Mesothelial cell of epicardium (in vitro differentiated cells): ENCODE data around the gene CPN1. TPM values are rescaled to one million over a fixed set of nuclear protein-coding genes. Genes with fewer than 3 reads are reported as not detected.

Source experiments
- DNase-seq, 2 experiments: peaks; one replicate each; pipeline ENCODE4 v3.0.0; 2021; ENCODE audit warnings: low spot score in 2 of 2; ENCODE audit not compliant: unreplicated experiment in 2 of 2
- H3K27ac Mint-ChIP-seq: 2 replicates; pipeline ENCODE4 v1.8.0; 2021; ENCODE audit warnings: mixed read lengths
- H3K27me3 Mint-ChIP-seq: 2 replicates; pipeline ENCODE4 v1.8.0; 2021; ENCODE audit warnings: low read depth, mixed read lengths
- H3K36me3 Mint-ChIP-seq: 2 replicates; pipeline ENCODE4 v1.8.0; 2021; ENCODE audit warnings: mixed read lengths
- H3K4me1 Mint-ChIP-seq: 2 replicates; pipeline ENCODE4 v1.8.0; 2021; ENCODE audit warnings: mixed read lengths
- H3K4me3 Mint-ChIP-seq: 2 replicates; pipeline ENCODE4 v1.8.0; 2021; ENCODE audit warnings: mild to moderate bottlenecking, moderate library complexity, mixed read lengths
- H3K9me3 Mint-ChIP-seq: 2 replicates; pipeline ENCODE4 v1.8.0; 2021; ENCODE audit warnings: mixed read lengths
- total RNA-seq: library from RNA; stranded (reverse); gene quantifications from 3 replicates; pipeline ENCODE4 v1.2.1, GENCODE V29; 2021
- TF ChIP-seq, protein P1 (sequence below): fragments of 200-600 bp; sonication (generic); IDR thresholded peaks from one replicate; pipeline ENCODE4 v1.5.0; 2021; ENCODE audit warnings: antibody characterized with exemption; ENCODE audit not compliant: unreplicated experiment

Gene CPN1
- total RNA-seq, 1 donor from 2014 or later = not detected

DNA sequence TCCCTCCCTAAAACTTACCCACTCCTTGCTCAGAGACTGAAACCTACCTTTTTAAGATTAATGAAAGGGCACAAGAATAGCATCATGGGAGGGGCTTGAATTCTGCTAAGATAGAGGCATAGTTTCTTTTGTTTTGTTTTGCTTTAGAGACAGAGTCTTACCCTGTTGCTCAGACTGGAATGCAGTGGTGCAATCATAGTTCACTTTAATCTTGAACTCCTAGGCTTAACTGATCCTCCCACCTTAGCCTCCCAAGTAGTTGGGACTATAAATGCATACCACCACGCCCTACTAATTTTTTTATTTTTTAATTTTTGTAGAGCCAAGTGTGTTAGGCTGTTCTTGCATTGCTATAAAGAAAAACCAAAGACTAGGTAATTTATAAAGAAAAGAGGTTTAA lies 54.3 kb downstream of the CPN1 start:
- DNase-seq = no peak
- Mint-ChIP-seq H3K27ac (no peak overlapping the region), H3K9me3 (peaks cover 18% of the 10 kb centered on the region), H3K4me3 (no peak overlapping the region), H3K4me1 (peaks cover 4% of the 10 kb centered on the region), H3K27me3 (no peaks in the 10 kb centered on the region), H3K36me3 (peaks cover 4% of the 10 kb centered on the region)
- TF ChIP-seq, protein P1, sequence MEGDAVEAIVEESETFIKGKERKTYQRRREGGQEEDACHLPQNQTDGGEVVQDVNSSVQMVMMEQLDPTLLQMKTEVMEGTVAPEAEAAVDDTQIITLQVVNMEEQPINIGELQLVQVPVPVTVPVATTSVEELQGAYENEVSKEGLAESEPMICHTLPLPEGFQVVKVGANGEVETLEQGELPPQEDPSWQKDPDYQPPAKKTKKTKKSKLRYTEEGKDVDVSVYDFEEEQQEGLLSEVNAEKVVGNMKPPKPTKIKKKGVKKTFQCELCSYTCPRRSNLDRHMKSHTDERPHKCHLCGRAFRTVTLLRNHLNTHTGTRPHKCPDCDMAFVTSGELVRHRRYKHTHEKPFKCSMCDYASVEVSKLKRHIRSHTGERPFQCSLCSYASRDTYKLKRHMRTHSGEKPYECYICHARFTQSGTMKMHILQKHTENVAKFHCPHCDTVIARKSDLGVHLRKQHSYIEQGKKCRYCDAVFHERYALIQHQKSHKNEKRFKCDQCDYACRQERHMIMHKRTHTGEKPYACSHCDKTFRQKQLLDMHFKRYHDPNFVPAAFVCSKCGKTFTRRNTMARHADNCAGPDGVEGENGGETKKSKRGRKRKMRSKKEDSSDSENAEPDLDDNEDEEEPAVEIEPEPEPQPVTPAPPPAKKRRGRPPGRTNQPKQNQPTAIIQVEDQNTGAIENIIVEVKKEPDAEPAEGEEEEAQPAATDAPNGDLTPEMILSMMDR = no peak

DNA sequence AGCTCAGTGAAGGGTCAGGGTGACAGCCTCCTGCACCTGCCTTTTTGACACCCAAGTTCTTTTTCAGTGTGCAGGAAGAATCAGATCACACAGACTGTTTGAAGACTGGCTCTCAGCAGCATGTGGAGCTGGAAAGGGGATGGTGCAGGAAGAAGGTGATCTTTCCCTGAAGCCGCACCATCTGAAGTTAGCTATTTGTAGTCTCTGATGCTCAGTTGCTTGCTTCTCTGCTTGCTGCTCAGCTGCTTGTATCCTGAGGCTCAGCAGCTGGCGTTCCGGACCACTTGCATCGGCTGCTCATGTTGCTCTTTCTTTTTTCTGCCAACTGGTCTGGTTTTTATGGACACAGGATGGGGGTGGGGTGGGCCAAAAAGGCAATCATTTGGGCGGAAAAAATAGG lies 56.1 kb downstream of the CPN1 start:
- H3K4me1 Mint-ChIP-seq = peaks cover 9% of the 10 kb centered on the region
- H3K27me3 Mint-ChIP-seq = no peaks in the 10 kb centered on the region
- H3K36me3 Mint-ChIP-seq = peaks cover 4% of the 10 kb centered on the region
- no peak for DNase-seq
- no peak overlapping the region for H3K27ac Mint-ChIP-seq
- peaks cover 18% of the 10 kb centered on the region for H3K9me3 Mint-ChIP-seq
- H3K4me3 Mint-ChIP-seq = no peak overlapping the region
- TF ChIP-seq, protein P1 = no peak

DNA sequence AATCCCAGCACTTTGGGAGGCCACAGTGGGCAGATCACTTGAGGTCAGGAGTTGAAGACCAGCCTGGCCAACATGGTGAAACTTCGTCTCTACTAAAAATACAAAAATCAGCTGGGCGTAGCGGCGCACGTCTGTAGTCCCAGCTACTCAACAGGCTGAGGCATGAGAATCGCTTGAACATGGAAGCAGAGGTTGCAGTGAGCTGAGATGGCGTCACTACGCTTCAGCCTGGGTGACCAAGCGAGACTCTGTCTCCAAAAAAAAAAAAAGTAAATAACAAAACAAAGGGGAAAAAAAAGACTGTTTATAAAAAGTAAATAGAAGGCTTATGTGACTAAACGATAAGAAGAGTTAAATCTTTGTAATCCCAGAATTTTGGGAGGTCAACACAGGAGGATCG lies 56.9 kb downstream of the CPN1 start:
- Mint-ChIP-seq H3K4me3 (no peak overlapping the region), H3K4me1 (peaks cover 17% of the 10 kb centered on the region), H3K27ac (no peak overlapping the region), H3K9me3 (peaks cover 18% of the 10 kb centered on the region), H3K36me3 (peaks cover 4% of the 10 kb centered on the region), H3K27me3 (no peaks in the 10 kb centered on the region)
- TF ChIP-seq, protein P1 = no peak
- no peak for DNase-seq

DNA sequence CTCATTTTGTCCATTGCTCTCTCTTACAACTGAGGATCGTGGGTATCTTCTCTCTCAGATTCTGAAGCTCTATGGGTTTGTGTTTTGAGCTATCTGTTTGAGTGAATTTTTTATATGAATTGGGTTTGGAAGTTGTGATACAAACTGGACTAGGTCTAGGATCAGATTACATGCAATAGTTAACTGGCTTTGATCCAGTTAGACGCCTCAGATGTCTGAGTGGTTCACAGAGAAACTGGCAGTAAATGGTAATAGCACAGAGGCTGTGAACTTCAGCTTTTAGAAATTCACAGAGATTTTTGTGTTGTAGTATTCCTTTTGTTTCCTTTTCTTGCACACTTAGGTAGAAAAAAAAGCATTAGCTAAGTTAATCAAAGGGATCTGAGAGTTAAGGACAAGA lies 59.3 kb downstream of the CPN1 start:
- no peak for DNase-seq
- Mint-ChIP-seq H3K27ac (peak overlapping the region; percentile 57), H3K4me3 (no peak overlapping the region), H3K4me1 (peaks cover 20% of the 10 kb centered on the region), H3K27me3 (no peaks in the 10 kb centered on the region), H3K9me3 (peaks cover 13% of the 10 kb centered on the region), H3K36me3 (no peaks in the 10 kb centered on the region)
- TF ChIP-seq, protein P1 = no peak

DNA sequence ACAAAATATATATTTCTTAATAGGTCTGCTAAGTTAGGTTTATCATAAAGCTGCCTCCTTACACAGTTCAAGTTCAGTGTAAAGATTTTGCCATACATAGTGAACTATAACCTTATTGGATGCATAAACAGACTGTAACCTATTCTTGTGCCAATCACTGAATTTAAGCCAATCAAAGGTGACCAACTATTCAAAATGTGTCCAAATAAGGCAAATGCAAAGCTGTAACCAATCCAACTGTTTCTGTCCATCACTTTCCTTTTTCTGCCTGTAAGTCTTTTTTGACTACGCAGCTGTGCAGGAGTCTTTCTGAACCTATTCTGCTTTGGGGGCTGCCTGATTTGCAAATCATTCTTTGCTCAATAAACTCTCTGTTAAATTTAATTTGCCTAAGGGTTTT lies 60.3 kb downstream of the CPN1 start:
- peaks cover 20% of the 10 kb centered on the region for H3K4me1 Mint-ChIP-seq
- peaks cover 7% of the 10 kb centered on the region for H3K9me3 Mint-ChIP-seq
- no peak for DNase-seq
- H3K27ac Mint-ChIP-seq = no peak overlapping the region
- H3K27me3 Mint-ChIP-seq = no peaks in the 10 kb centered on the region
- TF ChIP-seq, protein P1 = no peak
- no peak overlapping the region for H3K4me3 Mint-ChIP-seq
- H3K36me3 Mint-ChIP-seq = no peaks in the 10 kb centered on the region

DNA sequence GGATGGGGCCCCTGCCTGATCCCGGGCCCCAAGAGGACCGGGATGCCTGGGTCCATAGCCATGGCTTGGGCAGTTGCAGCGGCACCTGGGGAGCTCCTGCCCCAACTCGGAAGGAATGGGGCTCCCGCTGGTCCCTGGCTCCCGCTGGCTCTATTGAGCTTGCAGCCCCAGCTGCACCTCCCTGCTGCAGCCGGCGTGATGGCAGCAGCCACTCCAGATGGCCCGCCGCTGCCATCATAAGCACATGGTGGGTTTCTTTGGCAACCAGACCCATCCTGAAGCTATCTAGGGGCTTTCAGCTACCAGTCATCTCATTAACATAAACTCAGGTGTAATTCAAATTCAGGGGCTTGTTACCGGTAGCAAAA lies 60.8 kb downstream of the CPN1 start:
- Mint-ChIP-seq H3K4me1 (peaks cover 20% of the 10 kb centered on the region), H3K36me3 (no peaks in the 10 kb centered on the region), H3K9me3 (peaks cover 3% of the 10 kb centered on the region), H3K27me3 (no peaks in the 10 kb centered on the region), H3K4me3 (no peak overlapping the region), H3K27ac (peak overlapping the region; percentile 64)
- TF ChIP-seq, protein P1 = no peak
- no peak for DNase-seq
